Fibroblast of skin of left biceps (primary cell): ENCODE data around the gene HAUS7.
"Not testable (repeated sequence)": the region's sequence is repeated elsewhere in the genome, so short reads cannot be mapped to it uniquely, and the experiment has no call there.

Source experiments
- DNase-seq, 2 experiments: peaks; one replicate each; pipeline ENCODE4 v3.0.0-alpha.2; 2013; ENCODE audit warnings: low read depth in 2 of 2

The HAUS7 gene

GRCh38 chrX:153409414-153410101 lies 60.8 kb downstream of the HAUS7 start:
- DNase-seq: no peak

GRCh38 chrX:153408871-153409351 lies 61.5 kb downstream of the HAUS7 start:
- no peak for DNase-seq

GRCh38 chrX:153408221-153408721 lies 62.1 kb downstream of the HAUS7 start:
- DNase-seq: no peak

- DNase-seq: no peak
Measured at GRCh38 chrX:153407736-153408135, 62.6 kb downstream of the HAUS7 start.

GRCh38 chrX:153406903-153407302 lies 63.5 kb downstream of the HAUS7 start:
- no peak for DNase-seq

DNA sequence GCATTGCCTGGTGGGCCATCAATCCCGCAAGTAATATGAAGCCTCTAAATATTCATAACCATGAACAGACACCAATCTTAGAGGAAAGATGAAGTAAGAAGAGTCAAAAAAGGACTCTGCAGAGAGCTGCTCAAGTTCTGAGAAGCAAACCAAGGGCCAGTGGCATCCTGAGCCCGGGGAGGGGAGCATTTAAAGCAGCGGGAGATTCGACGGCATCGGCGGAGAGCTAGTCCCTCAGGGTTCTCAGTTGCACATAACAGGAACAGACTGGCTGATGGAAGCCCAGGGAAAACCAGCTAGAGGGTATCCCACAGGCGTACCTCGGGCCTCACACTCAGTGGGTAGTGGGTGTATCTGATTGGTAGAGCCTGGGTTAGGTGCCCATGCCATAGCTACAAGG lies 64.4 kb downstream of the HAUS7 start:
- no peak for DNase-seq

DNA sequence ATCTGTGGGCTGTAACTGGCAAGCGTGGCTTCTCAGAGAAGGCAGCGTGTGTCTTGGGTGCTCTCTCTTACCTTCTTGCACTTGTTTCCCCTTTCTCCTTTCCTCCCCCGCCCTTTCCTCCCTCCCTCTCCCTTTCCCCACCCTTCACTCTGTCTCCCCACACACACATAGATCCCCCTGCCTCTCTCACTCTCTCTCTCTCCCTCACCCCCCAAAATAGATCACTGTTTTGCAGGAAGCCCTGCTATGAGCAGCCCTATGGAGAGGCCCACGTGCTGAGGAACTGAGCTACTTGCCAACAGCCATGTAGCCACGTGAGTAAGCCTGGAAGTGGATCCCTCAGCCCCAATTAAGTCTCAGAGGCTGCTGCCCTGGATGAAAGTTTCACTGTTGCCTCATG lies 65.0 kb downstream of the HAUS7 start:
- no peak for DNase-seq

DNA sequence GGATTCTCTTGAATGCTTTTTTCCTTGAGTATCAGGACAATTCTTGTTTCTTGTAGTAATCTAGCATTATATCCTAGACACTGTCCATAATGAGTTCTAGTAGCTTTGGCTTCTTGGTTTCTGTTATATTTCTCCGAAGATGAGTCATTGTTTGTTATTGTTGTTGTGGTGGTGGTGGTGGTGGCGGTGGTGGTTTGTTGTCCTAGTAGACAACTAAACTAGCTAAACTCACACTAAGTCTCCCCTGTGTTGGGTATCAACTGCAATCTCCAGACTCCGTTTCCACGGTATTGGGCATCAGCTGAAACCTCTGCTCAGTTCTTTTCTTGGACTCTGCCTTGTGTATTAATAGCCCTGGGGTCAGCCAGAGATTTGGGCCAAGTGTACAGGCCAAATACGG lies 66.0 kb downstream of the HAUS7 start:
- DNase-seq: not testable (repeated sequence)

GRCh38 chrX:153401133-153401764 lies 69.1 kb downstream of the HAUS7 start, which contains the start of gene PNMA6E:
Gene PNMA6E, minus strand, starts transcription at chrX:153401350. Its CDS starts 2,501 bp downstream, at chrX:153398849.
- DNase-seq: no peak

DNA sequence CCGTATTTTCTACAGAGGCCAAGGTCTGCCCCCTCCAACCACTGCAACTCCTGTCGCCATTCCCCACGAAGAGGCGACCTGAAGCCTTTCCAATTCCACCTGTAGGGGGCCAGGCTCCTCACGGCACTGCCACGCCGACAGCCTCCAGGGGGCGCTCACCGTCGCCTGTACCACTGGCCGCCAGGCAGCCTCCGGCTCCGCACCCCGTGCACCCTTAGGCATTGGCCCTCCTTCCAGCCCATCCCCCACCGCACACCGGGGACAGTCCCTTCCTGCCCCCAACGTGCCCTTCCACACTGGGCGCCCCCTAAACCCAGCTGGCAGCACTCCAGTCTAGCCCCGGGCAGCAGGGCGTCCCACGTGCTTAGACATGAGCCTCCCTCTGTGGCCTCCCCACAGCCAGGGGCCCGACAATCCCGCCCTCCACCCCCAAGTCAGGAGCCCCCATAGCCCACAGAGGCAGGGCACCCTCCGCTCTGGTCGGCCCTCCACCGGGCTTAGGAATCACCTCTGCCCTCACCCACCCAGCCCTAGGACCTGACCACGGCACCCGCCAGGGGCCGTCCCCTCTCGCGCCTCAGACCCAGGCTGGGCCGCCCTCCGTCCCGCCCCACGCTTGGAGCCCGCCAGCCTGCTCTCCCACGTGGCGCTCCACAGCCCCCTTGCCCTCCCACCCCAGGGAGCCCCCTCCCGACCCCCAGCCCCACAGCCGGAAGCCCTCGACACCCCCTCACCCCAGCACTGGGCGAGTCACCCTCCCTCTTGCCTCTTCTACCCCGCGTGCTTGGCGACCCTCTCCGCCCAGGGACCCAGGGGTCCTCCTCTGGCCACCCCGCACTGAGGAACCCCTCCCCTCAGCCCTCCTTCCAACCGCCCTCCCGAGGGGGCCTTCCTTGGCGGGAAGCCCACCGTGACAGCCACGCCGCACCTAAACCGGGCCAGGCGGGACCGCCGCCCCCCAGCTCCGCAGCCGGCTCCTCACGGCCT lies 69.9 kb downstream of the HAUS7 start:
- no peak for DNase-seq

- no peak for DNase-seq
Measured at GRCh38 chrX:153398275-153398960, 72.0 kb downstream of the HAUS7 start.
